Keratinocyte (primary cell): ENCODE measurements around the gene DPP7. TPM values are rescaled to one million over a fixed set of nuclear protein-coding genes. Genes with fewer than 3 reads are reported as not detected.
"Not testable (repeated sequence)": the region's sequence is repeated elsewhere in the genome, so short reads cannot be mapped to it uniquely, and the experiment has no call there.

Source experiments
- DNase-seq: peaks from one replicate; pipeline ENCODE4 v3.0.0-alpha.2; 2011; ENCODE audit warnings: low read depth, missing footprints, low spot score
- FAIRE-seq: peaks from 2 replicates; lab custom pipeline; 2011; peaks lifted over from hg19 to GRCh38; lab: Jason Lieb, UNC
- H2AFZ ChIP-seq: 2 replicates; pipeline ENCODE4 v1.6.0; 2012; ENCODE audit warnings: low read length, control low read depth, inconsistent platforms; ENCODE audit not compliant: control insufficient read depth
- H3K27ac ChIP-seq: 2 replicates; pipeline ENCODE4 v1.5.1; 2011; ENCODE audit warnings: low read length; ENCODE audit not compliant: control insufficient read depth, insufficient read depth
- H3K27me3 ChIP-seq: 3 replicates; pipeline ENCODE4 v1.6.0; 2011; ENCODE audit warnings: low read length; ENCODE audit not compliant: control insufficient read depth, insufficient read depth; ENCODE audit errors: extremely low read depth
- H3K36me3 ChIP-seq, 2 experiments: 2 replicates in 1 of 2; 3 replicates in 1 of 2; pipeline ENCODE4 v1.5.1; 2011; ENCODE audit warnings: low read length in 2 of 2, mild to moderate bottlenecking in 1 of 2; ENCODE audit not compliant: control insufficient read depth in 2 of 2, insufficient read depth in 2 of 2; ENCODE audit errors: extremely low read depth in 1 of 2
- H3K4me1 ChIP-seq: 3 replicates; pipeline ENCODE4 v1.5.1; 2011; ENCODE audit warnings: low read length; ENCODE audit not compliant: control insufficient read depth, insufficient read depth; ENCODE audit errors: extremely low read depth
- H3K4me2 ChIP-seq: 3 replicates; pipeline ENCODE4 v1.6.0; 2011; ENCODE audit warnings: low read depth, low read length; ENCODE audit not compliant: control insufficient read depth, insufficient read depth; ENCODE audit errors: extremely low read depth
- H3K4me3 ChIP-seq, 3 experiments: fragments of 200-600 bp in 1 of 3; sonication (generic) in 1 of 3; 2 replicates in 2 of 3; 3 replicates in 1 of 3; pipeline ENCODE4 v1.5.1; 2011 to 2016; ENCODE audit warnings: low read length in 3 of 3, mild to moderate bottlenecking in 3 of 3, control low read depth in 2 of 3, inconsistent platforms in 1 of 3, low read depth in 1 of 3, mixed read lengths in 1 of 3, mixed run types in 1 of 3, moderate library complexity in 1 of 3; ENCODE audit not compliant: control insufficient read depth in 2 of 3, insufficient read depth in 2 of 3; ENCODE audit errors: extremely low read depth in 1 of 3
- H3K79me2 ChIP-seq: 2 replicates; pipeline ENCODE4 v1.6.0; 2012; ENCODE audit warnings: low read length; ENCODE audit not compliant: control insufficient read depth, insufficient read depth
- H3K9ac ChIP-seq: 3 replicates; pipeline ENCODE4 v1.6.0; 2011; ENCODE audit warnings: low read length; ENCODE audit not compliant: control insufficient read depth, insufficient read depth; ENCODE audit errors: extremely low read depth
- H3K9me1 ChIP-seq: 3 replicates; pipeline ENCODE4 v1.6.0; 2011; ENCODE audit warnings: low read length; ENCODE audit not compliant: control insufficient read depth, insufficient read depth; ENCODE audit errors: extremely low read depth
- H3K9me3 ChIP-seq: 2 replicates; pipeline ENCODE4 v1.5.1; 2012; ENCODE audit warnings: low read depth, low read length; ENCODE audit not compliant: control insufficient read depth
- H4K20me1 ChIP-seq: 3 replicates; pipeline ENCODE4 v1.6.0; 2011; ENCODE audit warnings: low read length; ENCODE audit not compliant: control insufficient read depth, insufficient read depth; ENCODE audit errors: extremely low read depth
- CTCF ChIP-seq, 3 experiments: IDR thresholded peaks in 1 of 3; conservative IDR thresholded peaks in 1 of 3; optimal IDR thresholded peaks in 1 of 3; 2 replicates in 2 of 3; 3 replicates in 1 of 3; pipeline versions ENCODE3 to v1.5.1; 2011; ENCODE audit warnings: low read length in 3 of 3, mild to moderate bottlenecking in 3 of 3, moderate library complexity in 2 of 3, control low read depth in 1 of 3, inconsistent platforms in 1 of 3; ENCODE audit not compliant: insufficient read depth in 2 of 3; ENCODE audit errors: extremely low read depth in 1 of 3
- EZH2 ChIP-seq: IDR thresholded peaks from one replicate; pipeline ENCODE4 v1.6.1; 2012; ENCODE audit warnings: inconsistent platforms, mild to moderate bottlenecking, low read length, moderate library complexity
- dilution Hi-C: fragments of 300-500 bp; cut with MboI; formaldehyde crosslinking; loops from one replicate; pipeline ENCODE4 v1.7.0; 2020; ENCODE audit warnings: low sequenced_read_pairs; ENCODE audit not compliant: extremely low pct_ligation_motif_present
- polyA plus RNA-seq, 5 experiments: library from polyadenylated mRNA; depleted of rRNA in 3 of 5; stranded (reverse) in 3 of 5; stranded (forward) in 1 of 5; unstranded in 1 of 5; fragments of >200 nt; gene quantifications; 1 replicate in 1 of 5; 2 replicates in 3 of 5; 3 replicates in 1 of 5; pipeline versions ENCODE4 v1.2.1 to v1.2.3, GENCODE V29; 2011 to 2012; ENCODE audit warnings: missing spikeins in 2 of 5, low read depth in 1 of 5, low replicate concordance in 1 of 5

Gene DPP7
- polyA plus RNA-seq, 1 donor (not counting 4 experiments of a cell fraction or from before 2014, with no cell fraction given) = 35.3 TPM

DNA sequence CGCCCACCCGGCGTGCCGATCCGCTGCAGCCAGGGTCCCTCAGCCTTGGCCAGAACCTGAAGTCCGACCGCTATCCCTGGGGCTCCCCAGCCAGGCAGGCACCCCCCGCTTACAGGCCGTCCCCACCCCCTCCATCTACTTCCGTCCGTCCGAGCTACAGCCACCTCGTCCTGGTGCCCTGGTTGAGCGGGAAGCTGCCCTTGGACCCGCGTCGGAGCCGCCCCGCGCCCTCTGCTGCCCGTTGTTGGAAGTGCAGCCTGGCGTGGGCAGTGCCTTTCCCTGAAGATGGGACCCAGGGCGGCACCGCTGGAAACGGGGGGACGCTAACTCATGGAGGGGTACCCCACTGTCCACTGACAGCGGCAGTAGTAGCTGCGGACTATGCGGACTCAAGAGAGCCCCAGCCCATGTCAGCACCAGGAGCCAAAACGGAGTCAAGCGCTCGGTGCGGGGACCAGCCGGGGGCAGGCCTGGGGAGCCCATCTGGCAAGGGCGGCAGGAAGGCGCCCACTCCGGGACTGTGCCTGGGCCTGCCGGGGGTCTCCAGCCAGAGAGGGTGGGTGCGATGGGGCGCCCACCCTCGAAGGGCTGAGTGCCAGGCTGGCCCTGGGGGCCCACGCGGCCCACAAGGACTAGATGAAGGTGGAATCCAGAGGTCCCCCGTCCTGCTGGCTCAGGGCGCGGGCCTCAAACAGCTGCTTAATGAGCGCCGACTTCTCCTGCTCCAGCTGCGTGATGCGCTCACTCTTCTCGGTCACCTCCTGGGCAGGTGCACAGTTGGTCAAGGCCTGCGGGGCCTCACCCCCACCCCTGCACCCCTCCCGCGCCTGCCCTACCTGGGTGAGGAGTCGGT lies 50.3 kb downstream of the DPP7 start:
- dilution Hi-C loops = no loop called here
- no peak overlapping the region for H3K9ac ChIP-seq
- no peak overlapping the region for H3K4me2 ChIP-seq
- H2AFZ ChIP-seq = no peak overlapping the region
- FAIRE-seq = no peak
- H3K27ac ChIP-seq = no peak overlapping the region
- H3K36me3 ChIP-seq = no peaks in the 10 kb centered on the region
- H3K27me3 ChIP-seq = no peaks in the 10 kb centered on the region
- H3K79me2 ChIP-seq = no peaks in the 10 kb centered on the region
- no peaks in the 10 kb centered on the region for H4K20me1 ChIP-seq
- peaks cover 18% of the 10 kb centered on the region for H3K4me1 ChIP-seq
- H3K9me1 ChIP-seq = no peaks in the 10 kb centered on the region
- TF ChIP-seq EZH2 = no peak
- TF ChIP-seq CTCF (optimal IDR thresholded peaks at IDR 0.05 in 1 of 3, IDR thresholded peaks at IDR 0.05 in 1 of 3, conservative IDR thresholded peaks at IDR 0.05 in 1 of 3; ENCODE audit: extremely low read depth in 1 of 3, insufficient read depth in 2 of 3, low read length in 3 of 3) = peak; percentile 74 to 97 (median 95)
- no peaks in the 10 kb centered on the region for H3K9me3 ChIP-seq
- no peak overlapping the region for H3K4me3 ChIP-seq
- DNase-seq = no peak

DNA sequence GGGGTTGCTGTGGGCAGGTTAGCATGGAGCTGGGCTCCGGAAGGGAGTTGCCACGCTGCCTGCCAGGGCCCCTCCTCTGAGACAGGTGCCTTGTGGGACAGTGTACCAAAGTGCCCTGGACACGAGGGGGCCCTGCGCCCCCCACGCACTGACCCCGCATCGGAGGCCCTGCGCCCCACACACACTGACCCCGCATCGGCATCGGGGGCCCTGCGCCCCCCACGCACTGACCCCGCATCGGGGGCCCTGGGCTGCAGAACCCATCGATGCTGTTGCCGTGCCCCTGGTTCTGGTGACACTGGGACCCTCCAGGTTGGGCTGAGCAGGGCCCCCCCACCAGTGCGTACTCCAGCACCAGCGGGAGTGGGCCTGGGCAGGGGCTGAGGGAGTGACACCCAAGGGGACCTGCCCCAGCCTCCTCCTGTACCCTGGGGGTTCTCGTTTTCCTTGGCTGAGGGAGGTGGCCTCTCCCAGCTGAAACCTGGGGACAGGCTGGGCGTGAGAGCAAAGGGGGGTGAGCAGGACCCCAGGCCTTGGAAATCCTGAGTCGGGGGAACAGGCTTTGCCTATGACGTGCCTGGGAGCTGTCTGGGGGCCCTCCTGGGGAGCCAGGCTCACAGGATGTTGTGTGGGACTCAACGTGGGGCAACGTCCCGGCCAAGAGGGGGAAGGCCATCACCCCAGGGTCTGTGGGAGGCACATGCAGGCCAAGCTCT lies 51.1 kb downstream of the DPP7 start:
- no peak for TF ChIP-seq CTCF (optimal IDR thresholded peaks at IDR 0.05 in 1 of 3, IDR thresholded peaks at IDR 0.05 in 1 of 3, conservative IDR thresholded peaks at IDR 0.05 in 1 of 3; ENCODE audit: extremely low read depth in 1 of 3, insufficient read depth in 2 of 3, low read length in 3 of 3)
- TF ChIP-seq EZH2 = no peak
- Histone ChIP-seq H2AFZ (no peak overlapping the region), H3K79me2 (no peaks in the 10 kb centered on the region), H3K9ac (no peak overlapping the region), H3K4me2 (no peak overlapping the region), H3K9me3 (no peaks in the 10 kb centered on the region), H3K27me3 (no peaks in the 10 kb centered on the region), H3K4me3 (no peak overlapping the region), H3K36me3 (no peaks in the 10 kb centered on the region), H3K4me1 (peaks cover 16% of the 10 kb centered on the region), H3K9me1 (no peaks in the 10 kb centered on the region), H3K27ac (no peak overlapping the region), H4K20me1 (no peaks in the 10 kb centered on the region)
- DNase-seq (no peak), FAIRE-seq (no peak)
- dilution Hi-C loops = no loop called here

- DNase-seq, H3K9me3 ChIP-seq, H3K79me2 ChIP-seq, H3K9ac ChIP-seq, FAIRE-seq, H3K27me3 ChIP-seq, H3K27ac ChIP-seq, H3K36me3 ChIP-seq, H3K4me3 ChIP-seq, dilution Hi-C loops, H2AFZ ChIP-seq, H4K20me1 ChIP-seq, H3K9me1 ChIP-seq: not testable (repeated sequence)
- Histone ChIP-seq H3K4me2 (peak overlapping the region; percentile 54), H3K4me1 (peaks cover 12% of the 10 kb centered on the region)
Observed at GRCh38 chr9:137062798-137063197, 51.7 kb downstream of the DPP7 start.
